ENCODE data around the gene GLP1R.

Gene GLP1R

DNA sequence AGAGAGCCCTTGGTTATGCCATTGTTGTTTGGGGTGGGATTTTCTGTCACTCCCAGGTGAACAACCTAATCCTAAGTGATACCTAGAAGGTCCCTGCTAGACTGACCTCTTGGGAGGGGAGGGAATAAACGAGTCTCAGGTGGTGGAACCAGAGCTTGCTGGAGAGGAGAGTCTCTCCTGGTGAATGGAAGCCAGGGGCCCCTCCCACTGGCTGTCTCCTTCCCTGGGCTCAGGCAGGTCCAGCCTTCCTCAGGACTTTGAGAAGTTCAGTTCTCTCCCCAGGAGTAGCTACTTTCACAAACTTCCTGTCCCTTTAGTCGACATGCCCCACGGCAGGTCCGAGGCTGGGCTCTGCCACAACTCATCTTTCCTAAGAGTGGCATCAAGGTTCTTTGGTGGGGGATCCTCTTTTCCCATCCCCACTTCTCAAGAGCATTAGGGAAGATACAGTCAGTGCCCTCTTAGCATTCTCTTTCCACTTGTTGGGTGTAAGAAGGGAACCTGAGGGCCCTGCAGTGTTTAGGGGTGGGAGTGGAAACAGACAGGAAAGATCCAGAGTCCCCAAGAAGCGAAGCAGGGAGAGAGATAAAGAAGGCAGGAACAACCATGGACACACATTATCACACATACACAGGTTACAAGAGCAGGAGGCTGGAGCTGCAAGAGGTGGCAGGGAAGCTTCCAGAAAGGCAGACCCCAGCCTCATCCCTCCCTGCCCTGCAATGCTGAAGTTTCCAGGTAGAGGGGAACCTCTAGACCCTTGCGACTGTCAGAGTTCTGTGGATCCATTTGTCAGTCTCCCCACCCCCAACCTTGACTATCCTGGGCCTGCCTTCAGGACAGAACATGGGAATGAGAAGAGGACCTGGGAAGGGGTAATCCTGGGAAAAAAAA is 900 bp upstream of the GLP1R start:
- DNase-seq = no peak

DNA sequence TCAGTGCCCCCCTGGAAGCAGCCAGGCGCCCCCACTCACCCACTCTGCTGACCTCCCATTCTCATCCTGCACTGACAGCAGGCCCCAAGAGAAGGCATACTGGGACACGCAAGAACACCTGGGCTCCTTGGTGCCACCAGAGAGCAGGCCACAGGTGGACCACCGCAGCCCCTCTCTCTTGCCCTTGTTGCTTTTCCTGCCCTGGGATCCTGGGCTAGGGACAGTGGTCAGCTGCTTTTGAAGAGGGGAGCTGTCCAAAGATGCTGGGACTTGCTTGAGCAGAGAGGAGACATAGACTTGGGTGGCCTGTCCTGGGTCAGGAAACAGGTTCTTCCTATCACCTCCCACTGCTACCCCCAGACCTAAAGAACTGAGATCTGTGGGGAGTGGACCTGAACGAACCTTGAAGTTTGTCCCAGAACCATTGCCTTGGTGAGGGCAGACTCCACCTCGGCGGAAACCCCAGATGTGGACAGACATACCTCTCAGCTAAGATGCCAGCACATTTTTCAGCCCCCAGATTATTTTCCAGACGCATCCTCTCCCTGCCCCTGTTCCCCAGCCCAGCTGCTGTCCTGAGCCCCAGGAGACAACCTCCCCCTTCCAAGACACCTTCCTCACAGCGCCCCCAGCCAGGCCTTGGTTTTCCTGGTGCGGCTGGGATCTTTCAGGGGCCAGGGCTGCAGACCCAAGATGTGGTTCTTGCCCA is 1.1 kb downstream of the GLP1R start:
- no peak for DNase-seq

- no peak for DNase-seq
These were observed 2.0 kb downstream of the GLP1R start for GRCh38 chr6:39050453-39051112.

DNA sequence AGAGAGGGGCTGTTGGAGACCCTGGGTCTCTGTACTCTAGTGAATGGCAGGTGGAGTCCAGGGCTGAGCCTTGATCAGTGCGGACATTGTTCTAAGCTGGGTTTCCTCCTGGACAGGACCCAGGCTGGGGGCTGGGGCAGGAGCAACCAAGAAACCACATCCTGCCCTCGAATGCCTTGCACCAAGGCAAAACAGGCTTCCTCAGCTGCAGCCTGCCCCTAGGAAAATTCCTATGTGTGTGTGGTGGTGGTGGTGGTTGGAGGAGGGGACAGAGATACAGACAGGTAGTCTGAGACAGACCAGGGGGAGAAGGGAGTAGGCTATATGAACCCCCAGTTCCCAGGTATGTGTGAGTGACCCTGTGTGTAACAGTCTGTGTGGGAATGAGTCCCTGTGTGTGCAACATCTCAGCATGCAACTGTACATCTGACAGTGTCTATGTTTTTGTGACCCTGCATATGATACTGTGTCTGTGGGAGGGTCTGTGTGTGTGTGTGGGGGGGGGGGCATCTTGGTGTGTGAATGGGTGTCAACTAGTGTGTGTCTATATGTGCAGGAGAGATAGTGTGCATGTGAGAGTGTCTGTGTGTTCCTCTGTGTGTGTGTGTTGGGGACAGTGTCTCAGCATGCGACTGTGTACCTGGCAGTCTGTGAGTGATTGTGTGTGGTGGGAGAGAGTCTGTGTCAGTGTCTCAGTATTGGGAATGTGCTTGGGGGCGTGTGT is 3.0 kb downstream of the GLP1R start:
- DNase-seq = no peak

DNA sequence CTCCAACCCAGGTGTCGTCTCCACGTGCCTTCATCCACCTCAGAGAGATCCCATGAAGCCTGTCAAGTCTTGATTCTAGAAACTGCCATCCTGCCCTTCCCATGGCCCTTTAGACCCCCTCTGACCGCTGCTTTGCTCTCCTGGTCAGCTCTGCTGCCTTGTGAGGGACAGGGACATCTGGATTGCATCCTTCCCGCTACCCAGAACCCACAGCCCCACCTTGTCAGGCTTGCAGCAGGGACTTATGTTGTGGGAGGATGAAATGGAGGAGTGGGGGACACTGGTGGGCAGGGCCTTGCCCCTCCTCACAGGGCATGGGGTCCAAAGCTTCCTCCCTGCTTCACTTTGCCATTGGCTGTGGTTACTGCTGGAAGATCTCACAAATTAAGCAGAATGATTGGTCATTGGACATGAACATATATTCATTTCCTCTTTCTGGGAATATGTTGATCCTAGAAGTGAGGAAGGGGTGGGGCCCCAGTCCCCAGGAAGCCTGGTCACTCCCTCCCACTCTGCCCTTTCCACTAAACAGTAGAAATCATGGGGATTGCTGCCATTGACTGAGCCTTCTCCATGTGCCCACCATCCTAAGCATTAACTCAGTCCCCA is 4.5 kb downstream of the GLP1R start:
- no peak for DNase-seq

DNA sequence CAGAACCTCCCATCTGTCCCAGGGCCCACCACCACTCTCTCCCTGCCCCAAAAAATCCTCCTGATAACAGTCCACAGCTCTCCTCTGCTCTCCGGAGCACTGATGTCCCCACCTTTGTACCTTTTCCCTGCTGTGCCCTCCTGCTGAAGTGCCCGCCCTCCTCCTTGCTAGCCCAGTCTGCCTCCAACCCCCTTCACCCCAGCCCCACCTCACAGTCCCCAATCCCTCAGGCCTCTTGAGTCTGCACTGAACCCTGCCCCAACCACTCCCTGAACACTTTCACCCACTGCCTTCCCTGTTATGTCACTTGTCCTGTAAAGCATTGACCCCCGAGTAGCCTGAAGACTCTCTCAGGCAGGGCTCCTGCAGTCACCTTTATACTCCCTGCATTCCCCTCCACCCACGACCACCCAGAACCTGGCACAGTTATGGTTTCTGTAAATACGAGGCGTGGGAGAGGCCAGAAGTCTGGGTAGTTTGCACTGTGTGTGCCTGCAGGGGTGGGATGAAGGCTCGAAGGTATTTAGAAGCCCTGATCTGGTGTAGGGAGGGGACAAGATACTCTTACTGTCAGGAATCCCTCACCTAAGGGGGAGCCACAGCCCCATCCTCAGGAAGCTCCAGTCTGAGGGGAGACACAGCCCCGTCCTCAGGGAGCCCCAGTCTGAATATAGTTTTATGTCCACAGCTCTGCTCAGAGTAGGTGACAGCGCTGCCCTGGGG is 5.4 kb downstream of the GLP1R start:
- no peak for DNase-seq

GRCh38 chr6:39054577-39055142 is 6.1 kb downstream of the GLP1R start:
- no peak for DNase-seq

DNA sequence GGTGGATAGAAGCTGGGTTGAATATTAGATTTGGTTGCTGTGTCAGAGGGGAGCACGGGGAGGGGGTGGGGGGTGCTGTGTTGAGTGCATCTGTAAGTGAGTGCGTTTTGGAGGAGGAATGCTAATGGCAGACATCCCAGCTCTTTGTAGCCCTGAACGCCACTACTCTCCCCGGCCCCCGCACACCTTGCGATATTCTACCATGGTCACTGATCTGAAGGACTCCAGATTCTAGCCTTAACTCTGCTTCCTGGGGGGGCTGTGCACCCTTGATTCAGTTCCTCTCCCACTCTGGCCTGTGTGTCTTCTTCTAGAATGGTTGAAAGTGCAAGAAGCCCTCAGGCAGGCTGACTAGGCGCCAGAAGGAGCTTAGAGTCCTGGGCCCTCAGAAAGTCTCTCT is 7.1 kb downstream of the GLP1R start:
- DNase-seq = no peak

DNA sequence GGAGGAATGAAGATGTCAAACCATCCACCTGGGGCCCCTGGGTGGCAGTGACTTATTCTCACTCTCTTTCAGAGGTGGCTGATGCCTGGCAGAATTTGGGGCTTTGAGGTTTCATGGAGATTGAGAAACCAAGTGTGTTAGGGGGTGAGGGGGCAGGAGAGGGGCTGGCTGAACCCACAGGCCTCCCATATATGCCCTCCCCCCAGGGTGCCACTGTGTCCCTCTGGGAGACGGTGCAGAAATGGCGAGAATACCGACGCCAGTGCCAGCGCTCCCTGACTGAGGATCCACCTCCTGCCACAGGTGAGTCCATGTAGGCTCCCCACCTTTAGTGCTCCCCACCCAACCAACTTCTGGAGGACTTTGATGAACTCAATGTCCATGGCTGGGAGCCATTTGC is 7.6 kb downstream of the GLP1R start:
- no peak for DNase-seq

DNA sequence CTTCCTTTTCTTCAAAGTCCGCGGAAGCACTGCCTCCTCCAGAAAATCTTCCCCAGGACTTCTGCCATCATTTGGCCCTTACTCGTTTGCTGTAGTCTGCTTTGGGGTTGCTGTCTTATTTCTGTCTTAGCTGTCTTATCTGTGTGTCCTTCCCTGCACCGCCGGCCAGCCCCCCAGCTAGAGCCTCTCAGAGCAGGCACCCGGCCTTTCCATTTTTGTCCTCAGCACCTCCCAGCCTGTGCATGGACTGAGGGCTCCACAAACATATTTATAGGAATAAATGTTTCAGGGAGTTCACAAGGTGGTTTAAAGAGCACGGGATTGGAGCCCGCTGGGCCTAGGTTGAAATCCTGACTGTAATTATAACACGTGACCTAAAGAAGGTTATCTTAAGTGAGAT is 8.1 kb downstream of the GLP1R start:
- no peak for DNase-seq

DNA sequence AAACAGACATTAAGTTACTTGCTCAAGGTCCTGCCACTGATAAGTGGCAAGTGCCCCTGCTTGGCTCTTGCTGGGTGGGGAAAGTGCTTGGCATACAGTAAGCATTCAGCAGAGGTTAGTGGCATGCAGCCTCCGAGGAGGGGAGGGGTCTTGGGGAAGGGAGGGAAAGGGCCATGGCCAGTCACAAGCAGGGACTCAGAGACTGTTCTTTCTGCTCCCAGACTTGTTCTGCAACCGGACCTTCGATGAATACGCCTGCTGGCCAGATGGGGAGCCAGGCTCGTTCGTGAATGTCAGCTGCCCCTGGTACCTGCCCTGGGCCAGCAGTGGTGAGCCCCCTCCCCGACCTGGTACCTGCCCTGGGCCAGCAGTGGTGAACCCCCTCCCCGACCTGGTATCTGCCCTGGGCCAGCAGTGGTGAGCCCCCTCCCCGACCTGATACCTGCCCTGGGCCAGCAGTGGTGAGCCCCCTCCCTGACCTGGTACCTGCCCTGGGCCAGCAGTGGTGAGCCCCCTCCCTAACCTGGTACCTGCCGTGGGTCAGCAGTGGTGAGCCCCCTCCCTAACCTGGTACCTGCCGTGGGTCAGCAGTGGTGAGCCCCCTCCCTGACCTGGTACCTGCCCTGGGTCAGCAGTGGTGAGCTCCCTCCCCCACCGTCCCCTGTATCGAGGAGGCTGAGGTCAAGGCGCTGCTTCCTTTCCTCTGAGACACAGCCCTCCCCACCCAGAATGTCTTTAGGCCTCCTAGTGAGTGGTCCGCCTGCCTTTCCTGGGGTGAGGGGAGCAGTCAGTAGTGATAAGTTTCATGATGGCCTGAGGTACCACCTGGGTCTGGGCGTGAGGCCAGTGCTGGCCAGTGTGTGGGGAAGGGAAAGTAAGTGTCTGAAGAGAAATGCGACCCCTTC is 8.9 kb downstream of the GLP1R start:
- DNase-seq = no peak

DNA sequence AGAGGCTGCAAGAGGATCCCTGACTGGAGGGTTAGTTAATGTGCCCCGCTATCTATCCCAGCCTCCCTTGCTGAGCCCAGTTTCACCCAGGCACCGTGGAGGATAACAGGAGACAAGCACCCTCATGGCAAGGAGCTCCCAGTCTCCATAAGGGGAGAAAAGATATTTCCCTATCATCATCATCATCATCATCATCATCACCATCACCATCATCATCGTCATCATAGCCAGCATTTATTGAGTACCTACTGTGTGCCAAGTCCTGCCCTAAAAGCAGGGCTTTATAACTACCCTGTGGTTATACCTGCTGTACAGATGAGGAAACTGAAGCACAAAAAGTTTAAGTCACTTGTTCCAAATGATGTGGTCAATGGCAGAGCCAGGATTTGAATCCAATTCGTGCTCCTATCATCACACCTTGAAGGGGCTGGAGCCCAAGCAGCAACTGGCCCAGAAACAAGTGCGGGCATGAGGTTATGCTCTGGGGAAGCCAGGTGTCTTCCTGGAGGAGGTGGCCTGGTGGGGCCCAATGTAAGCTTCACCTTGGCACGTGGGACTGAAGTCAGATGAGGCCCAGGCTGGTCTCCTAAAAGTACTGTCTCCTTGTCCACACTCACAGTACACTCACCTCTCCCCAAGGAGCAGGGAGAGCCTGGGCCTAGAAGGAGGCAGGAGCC is 10.0 kb downstream of the GLP1R start:
- no peak for DNase-seq

- DNase-seq = no peak
These were observed 11.1 kb downstream of the GLP1R start for GRCh38 chr6:39059496-39060310.

- no peak for DNase-seq
These were observed 12.0 kb downstream of the GLP1R start for GRCh38 chr6:39060467-39061160.

DNA sequence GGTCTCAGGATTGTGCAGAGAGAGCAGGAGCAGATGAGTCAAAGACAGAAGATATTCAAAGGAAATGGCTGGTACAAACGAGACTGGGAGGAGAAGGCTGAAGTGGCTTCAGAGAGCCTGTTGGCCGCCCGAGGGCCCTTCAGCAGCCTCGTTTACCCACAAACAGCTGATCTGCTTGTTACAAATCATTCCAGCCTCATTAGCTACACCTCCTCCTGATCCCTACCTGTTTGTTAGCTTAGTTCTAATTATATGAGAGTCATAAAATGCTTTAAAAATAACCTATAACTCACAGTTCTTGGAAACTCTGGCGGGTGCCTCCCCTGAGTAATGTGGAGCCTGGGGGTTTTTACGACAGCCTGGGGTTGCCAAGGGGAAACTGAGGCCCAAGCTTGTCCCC is 12.6 kb downstream of the GLP1R start:
- DNase-seq = no peak

- DNase-seq = no peak
These were observed 13.0 kb downstream of the GLP1R start for GRCh38 chr6:39061588-39061987.

DNA sequence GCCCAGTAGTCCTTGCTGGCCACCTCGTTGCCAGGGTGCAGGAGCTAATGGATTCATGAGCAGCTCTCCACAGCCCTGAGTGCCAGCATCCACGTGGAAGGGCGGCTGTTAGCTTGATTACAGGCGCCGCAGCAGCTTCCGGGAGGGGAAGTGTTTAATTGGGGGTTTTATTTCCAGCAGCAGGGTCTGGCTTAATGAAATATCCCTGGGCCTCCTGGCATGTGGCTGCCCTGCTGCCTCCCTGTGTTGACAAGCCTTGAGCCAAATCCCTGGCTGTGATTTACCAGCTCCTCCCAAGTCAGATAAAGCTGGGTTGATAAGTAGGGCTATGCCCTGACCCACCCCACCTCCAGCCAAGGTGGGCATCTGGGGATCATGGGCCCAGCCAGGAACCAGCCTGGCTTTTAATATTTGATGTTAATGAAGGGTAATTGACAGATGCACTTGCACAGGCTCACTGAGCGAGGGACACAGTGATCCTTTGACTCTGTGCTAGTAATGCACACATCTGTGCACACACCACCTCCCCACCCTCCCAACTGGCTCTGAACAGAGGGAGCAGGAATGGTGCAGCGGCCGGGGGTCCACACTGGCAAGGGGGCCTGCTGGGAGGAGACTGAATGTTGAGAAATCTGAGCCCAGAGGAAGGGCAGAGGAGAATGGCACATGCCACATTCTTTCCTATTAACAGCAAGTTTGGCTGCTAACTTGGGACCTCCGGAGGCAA is 13.6 kb downstream of the GLP1R start:
- no peak for DNase-seq

DNA sequence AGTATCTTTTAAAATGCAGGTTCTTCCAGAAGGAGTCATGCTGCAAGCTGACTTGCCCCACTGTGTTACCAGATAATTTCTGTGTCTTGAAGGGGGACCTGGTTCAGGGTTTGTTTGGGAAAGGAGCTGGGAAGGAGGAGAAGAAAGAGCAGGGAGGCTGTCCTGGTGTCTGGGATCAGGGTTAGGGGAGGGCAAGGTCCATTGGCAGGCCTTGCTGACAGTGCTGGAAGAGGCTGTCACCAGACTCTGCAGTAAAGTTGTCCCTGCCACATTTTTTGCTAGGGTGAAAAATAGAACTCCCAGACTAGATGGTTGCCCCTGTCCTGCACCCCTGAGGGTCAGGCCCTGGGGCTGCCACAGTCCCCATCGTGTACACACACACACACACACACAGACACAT is 14.9 kb downstream of the GLP1R start:
- DNase-seq = no peak

Measured in GF-D8 (cell line).